HEK293 (cell line): Measurements from ENCODE around the gene AP2A1.

Experiments
- ZFP41 ChIP-seq: fragments of 450-650 bp; formaldehyde crosslinking; IDR thresholded peaks from 2 replicates; pipeline ENCODE4 v1.5.1; 2016; ENCODE audit warnings: missing biosample characterization, missing genetic modification characterization, borderline replicate concordance
- TF ChIP-seq, protein P1 (sequence below): fragments of 450-650 bp; formaldehyde crosslinking; IDR thresholded peaks from 2 replicates; pipeline ENCODE4 v1.5.1; 2016; ENCODE audit warnings: missing biosample characterization, missing genetic modification characterization

DNA sequence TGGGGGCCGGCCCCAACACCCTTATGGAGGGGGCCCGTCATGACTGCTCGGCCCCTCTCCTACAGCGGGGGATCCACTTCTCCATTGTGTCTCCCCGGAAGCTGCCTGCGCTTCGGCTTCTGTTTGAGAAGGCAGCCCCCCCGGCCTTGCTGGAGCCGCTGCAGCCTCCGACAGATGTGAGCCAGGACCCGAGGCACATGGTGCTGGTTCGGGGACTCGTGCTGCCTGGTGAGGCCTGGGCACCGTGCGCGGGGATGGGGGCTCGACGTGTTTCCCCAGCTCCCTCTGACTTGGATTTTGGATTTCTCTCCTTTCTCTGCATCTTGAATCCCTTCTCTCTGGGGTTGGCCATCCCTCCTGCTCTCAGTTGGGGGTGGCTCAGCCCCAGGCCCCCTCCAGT is 62.9 kb downstream of the AP2A1 start:
- TF ChIP-seq ZFP41 (tag by site-specific recombination): no peak
- TF ChIP-seq, protein P1, sequence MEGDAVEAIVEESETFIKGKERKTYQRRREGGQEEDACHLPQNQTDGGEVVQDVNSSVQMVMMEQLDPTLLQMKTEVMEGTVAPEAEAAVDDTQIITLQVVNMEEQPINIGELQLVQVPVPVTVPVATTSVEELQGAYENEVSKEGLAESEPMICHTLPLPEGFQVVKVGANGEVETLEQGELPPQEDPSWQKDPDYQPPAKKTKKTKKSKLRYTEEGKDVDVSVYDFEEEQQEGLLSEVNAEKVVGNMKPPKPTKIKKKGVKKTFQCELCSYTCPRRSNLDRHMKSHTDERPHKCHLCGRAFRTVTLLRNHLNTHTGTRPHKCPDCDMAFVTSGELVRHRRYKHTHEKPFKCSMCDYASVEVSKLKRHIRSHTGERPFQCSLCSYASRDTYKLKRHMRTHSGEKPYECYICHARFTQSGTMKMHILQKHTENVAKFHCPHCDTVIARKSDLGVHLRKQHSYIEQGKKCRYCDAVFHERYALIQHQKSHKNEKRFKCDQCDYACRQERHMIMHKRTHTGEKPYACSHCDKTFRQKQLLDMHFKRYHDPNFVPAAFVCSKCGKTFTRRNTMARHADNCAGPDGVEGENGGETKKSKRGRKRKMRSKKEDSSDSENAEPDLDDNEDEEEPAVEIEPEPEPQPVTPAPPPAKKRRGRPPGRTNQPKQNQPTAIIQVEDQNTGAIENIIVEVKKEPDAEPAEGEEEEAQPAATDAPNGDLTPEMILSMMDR (tag by site-specific recombination): no peak
